ENCODE results near the gene TMEM9B.

DNA sequence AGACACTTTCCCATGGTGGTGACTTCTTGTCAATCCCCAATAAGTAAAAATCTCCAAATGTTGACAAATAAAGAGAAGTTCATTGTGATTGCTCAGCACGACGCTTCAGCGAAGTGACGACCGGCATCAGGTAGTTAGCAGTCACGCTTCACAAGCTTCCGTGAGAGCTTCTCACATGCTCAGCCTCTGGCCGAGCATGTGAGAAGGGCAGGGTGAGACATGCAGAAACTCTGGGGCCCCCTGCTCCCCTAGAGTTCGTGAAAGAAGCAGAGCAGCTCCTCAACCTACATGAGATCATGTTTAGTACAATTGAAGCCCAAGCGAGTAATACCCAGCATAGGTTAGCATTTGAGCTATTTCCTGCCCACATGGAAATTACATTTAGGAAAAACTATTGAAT lies 27.1 kb downstream of the TMEM9B start:
- TF ChIP-seq POLR2A (IDR thresholded peaks at IDR 0.05), result no peak
- no peak for TF ChIP-seq CTCF (IDR thresholded peaks at IDR 0.05)
